ENCODE measurements around the gene MSMP. TPM values are rescaled to one million over a fixed set of nuclear protein-coding genes. Genes with fewer than 3 reads are reported as not detected.

MSMP gene
- total RNA-seq, 1 donor from 2014 or later = not detected

DNA sequence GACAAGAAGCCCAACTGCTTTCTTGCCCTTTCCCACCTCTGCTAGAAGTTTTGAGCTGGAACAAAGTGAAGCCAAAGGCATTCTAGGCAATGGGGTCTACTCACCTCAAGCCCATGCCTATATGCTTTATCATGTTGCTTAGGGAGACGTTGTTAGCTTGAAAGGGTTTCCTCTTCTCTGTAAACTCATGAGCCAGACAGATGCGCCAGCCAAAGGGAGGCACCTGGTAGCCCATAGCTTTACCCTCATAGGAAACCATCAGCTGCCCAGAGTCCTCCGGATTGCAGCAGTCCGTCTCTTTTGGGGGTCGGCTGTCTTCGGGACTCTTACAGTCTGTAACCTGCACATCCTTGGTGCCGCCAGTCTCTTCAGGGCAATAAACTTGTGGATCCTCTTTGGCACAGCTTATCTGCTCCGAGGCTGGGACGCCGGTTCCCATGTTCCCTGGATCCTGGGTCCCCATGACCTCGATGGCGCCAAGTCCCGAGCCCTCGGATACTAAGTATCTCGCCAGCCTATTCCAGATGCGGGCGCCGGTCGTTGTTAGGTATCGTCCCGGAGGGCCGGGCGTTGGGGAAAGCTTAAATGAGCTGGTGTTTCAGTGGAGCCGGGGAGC, 5.7 kb downstream of the MSMP start:
- Histone ChIP-seq H3K4me3 (ENCODE audit: low read length in 3 of 3) (peak overlapping the region; percentile 84 to 89 (median 87)), H3K36me3 (ENCODE audit: control insufficient read depth in 3 of 3, insufficient read depth in 3 of 3, low read length in 3 of 3) (peaks cover 47 to 52% (median 48%) of the 10 kb centered on the region in 3 donors), H3K9ac (ENCODE audit: low read depth in 1 of 3, low read length in 3 of 3) (peak overlapping the region; percentile 79 to 97 (median 96)), H3K4me1 (ENCODE audit: control insufficient read depth in 3 of 3, insufficient read depth in 3 of 3, low read length in 3 of 3) (peaks cover 45 to 62% (median 50%) of the 10 kb centered on the region in 3 donors), H3K27ac (ENCODE audit: low read depth, low read length) (peak overlapping the region; percentile 92), H3K9me3 (ENCODE audit: control insufficient read depth in 3 of 3, low read length in 3 of 3) (no peaks in the 10 kb centered on the region), H3K27me3 (ENCODE audit: control insufficient read depth in 3 of 3, insufficient read depth in 3 of 3, low read length in 3 of 3) (no peaks in the 10 kb centered on the region)

DNA sequence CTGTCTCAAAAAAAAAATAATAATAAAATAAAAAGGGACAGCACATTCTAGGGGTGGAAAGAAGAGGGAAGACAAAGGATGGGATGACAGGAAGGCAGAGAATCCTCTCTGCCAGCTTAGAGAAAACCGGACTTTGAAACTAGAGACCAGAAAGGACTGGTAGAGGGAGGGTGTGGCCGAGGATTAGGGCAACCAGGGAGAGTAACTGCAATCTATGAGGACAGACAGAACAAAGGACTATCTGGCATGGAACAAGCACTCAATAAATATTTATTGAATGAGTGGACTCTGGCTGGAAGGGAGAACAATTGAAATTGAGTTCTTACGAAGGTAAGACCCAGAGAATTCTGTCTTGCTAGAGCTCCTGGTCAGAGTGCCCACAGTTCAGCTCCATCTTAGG, 7.5 kb downstream of the MSMP start:
- H3K9ac ChIP-seq (ENCODE audit: low read depth in 1 of 3, low read length in 3 of 3) = peak overlapping the region; percentile 79 to 97 (median 96)
- H3K4me1 ChIP-seq (ENCODE audit: control insufficient read depth in 3 of 3, insufficient read depth in 3 of 3, low read length in 3 of 3) = peaks cover 45 to 62% (median 50%) of the 10 kb centered on the region in 3 donors
- H3K27ac ChIP-seq (ENCODE audit: low read depth, low read length) = no peak overlapping the region
- H3K36me3 ChIP-seq (ENCODE audit: control insufficient read depth in 3 of 3, insufficient read depth in 3 of 3, low read length in 3 of 3) = peaks cover 44 to 52% (median 48%) of the 10 kb centered on the region in 3 donors
- peak overlapping the region; percentile 84 to 89 (median 87) for H3K4me3 ChIP-seq (ENCODE audit: low read length in 3 of 3)
- no peaks in the 10 kb centered on the region for H3K27me3 ChIP-seq (ENCODE audit: control insufficient read depth in 3 of 3, insufficient read depth in 3 of 3, low read length in 3 of 3)
- H3K9me3 ChIP-seq (ENCODE audit: control insufficient read depth in 3 of 3, low read length in 3 of 3) = no peaks in the 10 kb centered on the region

DNA sequence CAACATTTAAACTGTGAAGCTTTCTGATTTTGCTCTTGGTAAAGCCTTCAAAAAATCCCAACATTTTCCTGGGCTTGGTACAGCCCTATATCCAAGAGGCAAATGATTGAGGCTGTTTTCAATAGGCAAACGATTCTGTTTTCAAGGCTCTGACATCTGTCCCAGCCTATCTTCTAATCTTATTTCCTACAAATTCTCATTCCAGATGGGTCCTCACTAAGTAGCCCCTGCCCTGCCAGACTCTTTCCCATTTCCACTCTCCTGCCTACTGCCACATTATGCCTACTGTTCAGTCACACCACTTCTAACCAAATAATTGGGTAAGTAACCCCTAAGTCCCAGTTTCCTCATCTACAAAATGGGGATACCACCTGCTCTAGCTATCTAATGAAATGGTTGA, 8.5 kb downstream of the MSMP start:
- Histone ChIP-seq H3K36me3 (ENCODE audit: control insufficient read depth in 3 of 3, insufficient read depth in 3 of 3, low read length in 3 of 3) (peaks cover 42 to 52% (median 45%) of the 10 kb centered on the region in 3 donors), H3K9ac (ENCODE audit: low read depth in 1 of 3, low read length in 3 of 3) (peak overlapping the region; percentile 33 to 58 (median 52)), H3K9me3 (ENCODE audit: control insufficient read depth in 3 of 3, low read length in 3 of 3) (no peaks in the 10 kb centered on the region), H3K4me1 (ENCODE audit: control insufficient read depth in 3 of 3, insufficient read depth in 3 of 3, low read length in 3 of 3) (peaks cover 44 to 57% (median 44%) of the 10 kb centered on the region in 3 donors), H3K27me3 (ENCODE audit: control insufficient read depth in 3 of 3, insufficient read depth in 3 of 3, low read length in 3 of 3) (no peaks in the 10 kb centered on the region), H3K4me3 (ENCODE audit: low read length in 3 of 3) (peak overlapping the region; percentile 33 to 84 (median 49)), H3K27ac (ENCODE audit: low read depth, low read length) (no peak overlapping the region)

- no peaks in the 10 kb centered on the region for H3K9me3 ChIP-seq (ENCODE audit: control insufficient read depth in 3 of 3, low read length in 3 of 3)
- peaks cover 32 to 44% (median 33%) of the 10 kb centered on the region in 3 donors for H3K4me1 ChIP-seq (ENCODE audit: control insufficient read depth in 3 of 3, insufficient read depth in 3 of 3, low read length in 3 of 3)
- H3K27ac ChIP-seq (ENCODE audit: low read depth, low read length) = peak overlapping the region; percentile 1
- no peaks in the 10 kb centered on the region for H3K27me3 ChIP-seq (ENCODE audit: control insufficient read depth in 3 of 3, insufficient read depth in 3 of 3, low read length in 3 of 3)
- H3K9ac ChIP-seq (ENCODE audit: low read depth in 1 of 3, low read length in 3 of 3) = no peak overlapping the region
- H3K36me3 ChIP-seq (ENCODE audit: control insufficient read depth in 3 of 3, insufficient read depth in 3 of 3, low read length in 3 of 3) = peaks cover 57 to 67% (median 57%) of the 10 kb centered on the region in 3 donors
- no peak overlapping the region for H3K4me3 ChIP-seq (ENCODE audit: low read length in 3 of 3)
These were observed 10.1 kb downstream of the MSMP start for GRCh38 chr9:35743880-35744518.

GRCh38 chr9:35743452-35743851, 10.6 kb downstream of the MSMP start:
- Histone ChIP-seq H3K27me3 (ENCODE audit: control insufficient read depth in 3 of 3, insufficient read depth in 3 of 3, low read length in 3 of 3) (no peaks in the 10 kb centered on the region), H3K4me3 (ENCODE audit: low read length in 3 of 3) (no peak overlapping the region), H3K27ac (ENCODE audit: low read depth, low read length) (no peak overlapping the region), H3K36me3 (ENCODE audit: control insufficient read depth in 3 of 3, insufficient read depth in 3 of 3, low read length in 3 of 3) (peaks cover 61 to 72% (median 62%) of the 10 kb centered on the region in 3 donors), H3K4me1 (ENCODE audit: control insufficient read depth in 3 of 3, insufficient read depth in 3 of 3, low read length in 3 of 3) (peaks cover 32 to 43% (median 33%) of the 10 kb centered on the region in 3 donors), H3K9ac (ENCODE audit: low read depth in 1 of 3, low read length in 3 of 3) (no peak overlapping the region), H3K9me3 (ENCODE audit: control insufficient read depth in 3 of 3, low read length in 3 of 3) (no peaks in the 10 kb centered on the region)

DNA sequence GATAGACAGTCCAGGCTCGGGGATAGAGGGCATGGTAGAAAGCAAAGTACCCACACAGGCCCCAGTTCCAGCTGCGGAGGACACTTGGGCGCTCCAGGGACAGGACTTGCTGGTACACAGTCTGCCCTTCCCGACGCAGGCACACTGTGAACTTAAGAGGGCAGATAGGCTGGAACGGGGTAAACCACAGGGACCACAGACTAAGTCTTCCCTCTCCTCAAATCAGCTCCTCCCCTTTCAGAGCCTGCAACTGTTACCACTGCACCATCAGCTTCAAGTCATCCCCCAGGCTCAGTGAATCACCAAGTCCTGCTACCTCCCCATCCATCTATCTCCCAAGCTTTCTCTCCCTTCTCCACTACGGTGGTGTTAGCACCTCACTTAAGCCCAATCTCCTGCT, 12.3 kb downstream of the MSMP start:
- Histone ChIP-seq H3K4me3 (ENCODE audit: low read length in 3 of 3) (no peak overlapping the region), H3K27me3 (ENCODE audit: control insufficient read depth in 3 of 3, insufficient read depth in 3 of 3, low read length in 3 of 3) (no peaks in the 10 kb centered on the region), H3K27ac (ENCODE audit: low read depth, low read length) (no peak overlapping the region), H3K4me1 (ENCODE audit: control insufficient read depth in 3 of 3, insufficient read depth in 3 of 3, low read length in 3 of 3) (peaks cover 17 to 26% (median 21%) of the 10 kb centered on the region in 3 donors), H3K9ac (ENCODE audit: low read depth in 1 of 3, low read length in 3 of 3) (no peak overlapping the region), H3K36me3 (ENCODE audit: control insufficient read depth in 3 of 3, insufficient read depth in 3 of 3, low read length in 3 of 3) (peaks cover 74 to 82% (median 80%) of the 10 kb centered on the region in 3 donors), H3K9me3 (ENCODE audit: control insufficient read depth in 3 of 3, low read length in 3 of 3) (no peaks in the 10 kb centered on the region)

- H3K36me3 ChIP-seq (ENCODE audit: control insufficient read depth in 3 of 3, insufficient read depth in 3 of 3, low read length in 3 of 3) = peaks cover 83 to 97% (median 92%) of the 10 kb centered on the region in 3 donors
- H3K27me3 ChIP-seq (ENCODE audit: control insufficient read depth in 3 of 3, insufficient read depth in 3 of 3, low read length in 3 of 3) = no peaks in the 10 kb centered on the region
- H3K27ac ChIP-seq (ENCODE audit: low read depth, low read length) = no peak overlapping the region
- H3K9me3 ChIP-seq (ENCODE audit: control insufficient read depth in 3 of 3, low read length in 3 of 3) = no peaks in the 10 kb centered on the region
- H3K4me1 ChIP-seq (ENCODE audit: control insufficient read depth in 3 of 3, insufficient read depth in 3 of 3, low read length in 3 of 3) = peaks cover 4 to 13% (median 12%) of the 10 kb centered on the region in 3 donors
- H3K4me3 ChIP-seq (ENCODE audit: low read length in 3 of 3) = no peak overlapping the region
- peak overlapping the region in 1 of 3 donors; percentile 8 for H3K9ac ChIP-seq (ENCODE audit: low read depth in 1 of 3, low read length in 3 of 3)
These were observed 13.8 kb downstream of the MSMP start for GRCh38 chr9:35740243-35740642.

DNA sequence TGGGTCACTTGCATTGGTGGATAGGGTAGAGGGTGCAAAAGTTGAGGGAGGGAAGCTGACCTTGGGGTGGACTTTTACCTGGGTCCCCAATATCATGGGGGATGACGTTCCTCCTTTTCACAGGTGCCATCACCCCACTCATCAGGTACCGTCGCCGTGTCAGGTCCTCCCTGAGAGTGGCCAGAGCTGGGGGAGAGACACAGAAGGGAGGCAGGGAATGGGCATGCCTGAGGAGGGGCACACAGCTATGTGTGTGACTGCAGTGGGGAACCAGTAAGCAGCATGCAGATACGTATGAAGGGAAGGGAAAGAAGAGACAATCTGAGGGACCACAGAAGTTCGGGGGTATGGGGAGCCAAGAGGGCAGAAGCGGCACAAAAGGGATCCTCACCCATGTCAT, 15.2 kb downstream of the MSMP start:
- Histone ChIP-seq H3K27me3 (ENCODE audit: control insufficient read depth in 3 of 3, insufficient read depth in 3 of 3, low read length in 3 of 3) (no peaks in the 10 kb centered on the region), H3K9me3 (ENCODE audit: control insufficient read depth in 3 of 3, low read length in 3 of 3) (no peaks in the 10 kb centered on the region), H3K4me1 (ENCODE audit: control insufficient read depth in 3 of 3, insufficient read depth in 3 of 3, low read length in 3 of 3) (peaks cover 0 to 5% (median 4%) of the 10 kb centered on the region in 3 donors), H3K4me3 (ENCODE audit: low read length in 3 of 3) (no peak overlapping the region), H3K27ac (ENCODE audit: low read depth, low read length) (no peak overlapping the region), H3K9ac (ENCODE audit: low read depth in 1 of 3, low read length in 3 of 3) (no peak overlapping the region), H3K36me3 (ENCODE audit: control insufficient read depth in 3 of 3, insufficient read depth in 3 of 3, low read length in 3 of 3) (peaks cover 79 to 92% (median 90%) of the 10 kb centered on the region in 3 donors)

GRCh38 chr9:35738186-35738585, 15.9 kb downstream of the MSMP start:
- no peaks in the 10 kb centered on the region for H3K27me3 ChIP-seq (ENCODE audit: control insufficient read depth in 3 of 3, insufficient read depth in 3 of 3, low read length in 3 of 3)
- peaks cover 71 to 84% (median 83%) of the 10 kb centered on the region in 3 donors for H3K36me3 ChIP-seq (ENCODE audit: control insufficient read depth in 3 of 3, insufficient read depth in 3 of 3, low read length in 3 of 3)
- no peak overlapping the region for H3K4me3 ChIP-seq (ENCODE audit: low read length in 3 of 3)
- H3K27ac ChIP-seq (ENCODE audit: low read depth, low read length) = no peak overlapping the region
- H3K9me3 ChIP-seq (ENCODE audit: control insufficient read depth in 3 of 3, low read length in 3 of 3) = no peaks in the 10 kb centered on the region
- H3K9ac ChIP-seq (ENCODE audit: low read depth in 1 of 3, low read length in 3 of 3) = no peak overlapping the region
- H3K4me1 ChIP-seq (ENCODE audit: control insufficient read depth in 3 of 3, insufficient read depth in 3 of 3, low read length in 3 of 3) = peaks cover 3 to 9% (median 7%) of the 10 kb centered on the region in 3 donors

DNA sequence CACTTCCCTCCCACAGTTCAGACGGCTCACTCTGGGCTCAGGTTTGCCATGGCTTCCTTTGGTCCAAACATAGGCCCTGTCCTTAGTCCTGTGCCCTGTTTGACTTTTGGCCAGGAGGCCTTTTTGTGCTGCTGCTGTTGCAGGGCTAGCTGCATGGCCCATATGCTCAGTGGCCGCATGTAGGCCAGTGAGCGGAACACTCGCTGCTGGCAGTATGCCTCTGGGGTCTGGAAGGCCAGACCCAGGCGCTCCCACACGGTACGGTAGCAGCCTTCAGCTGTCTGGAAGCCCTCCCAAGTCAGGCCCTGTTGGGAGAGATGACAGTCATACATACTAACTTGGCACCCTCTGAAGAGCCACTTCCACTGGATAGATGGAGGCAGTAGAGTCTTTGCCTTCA, 16.9 kb downstream of the MSMP start:
- Histone ChIP-seq H3K36me3 (ENCODE audit: control insufficient read depth in 3 of 3, insufficient read depth in 3 of 3, low read length in 3 of 3) (peaks cover 63 to 74% (median 73%) of the 10 kb centered on the region in 3 donors), H3K27me3 (ENCODE audit: control insufficient read depth in 3 of 3, insufficient read depth in 3 of 3, low read length in 3 of 3) (no peaks in the 10 kb centered on the region), H3K4me3 (ENCODE audit: low read length in 3 of 3) (no peak overlapping the region), H3K9ac (ENCODE audit: low read depth in 1 of 3, low read length in 3 of 3) (peak overlapping the region in 1 of 3 donors; percentile 33), H3K9me3 (ENCODE audit: control insufficient read depth in 3 of 3, low read length in 3 of 3) (no peaks in the 10 kb centered on the region), H3K27ac (ENCODE audit: low read depth, low read length) (peak overlapping the region; percentile 6), H3K4me1 (ENCODE audit: control insufficient read depth in 3 of 3, insufficient read depth in 3 of 3, low read length in 3 of 3) (peaks cover 9 to 16% (median 12%) of the 10 kb centered on the region in 3 donors)

Data from skeletal muscle tissue (tissue), 4 donors.